GM12878 (cell line): ENCODE measurements around the gene ICOSLG. TPM values are rescaled to one million over a fixed set of nuclear protein-coding genes. Genes with fewer than 3 reads are reported as not detected.

ENCODE experiments used
- ATAC-seq: fragments of 200-7000 bp; cut with Tn5 transposase; 3 replicates; pipeline ENCODE4 v1.9.1; 2020; ENCODE audit warnings: mild to moderate bottlenecking, moderate library complexity
- BruUV-seq: library from RNA; stranded (reverse); fragments of 400-500 nt; replicated peaks from 2 replicates; lab custom pipeline; 2021; lab: Mats Ljungman, UMichigan
- CTCF ChIA-PET: fragments of 300-600 bp; sonication (Branson Sonifier 250); formaldehyde crosslinking; extraction: SDS; loops from one replicate; lab custom pipeline; 2021; ENCODE audit warnings: inconsistent platforms; lab: Yijun Ruan, JAX
- POLR2A ChIA-PET: fragments of 350-600 bp; formaldehyde crosslinking; extraction: SDS; loops from one replicate; lab custom pipeline; 2021; ENCODE audit warnings: inconsistent platforms; lab: Charles Lee
- RAD21 ChIA-PET: fragments of 300-600 bp; sonication (Branson Sonifier 250); formaldehyde crosslinking; loops from one replicate; lab custom pipeline; 2023; ENCODE audit warnings: antibody characterized with exemption; ENCODE audit not compliant: unreplicated experiment; lab: Charles Lee
- SMC1A ChIA-PET: fragments of 300-600 bp; sonication (Branson Sonifier 250); formaldehyde crosslinking; loops from one replicate; lab custom pipeline; 2023; ENCODE audit not compliant: unreplicated experiment, uncharacterized antibody; lab: Charles Lee
- DNase-seq: peaks from one replicate; pipeline ENCODE4 v3.0.0-alpha.2; 2011; ENCODE audit warnings: low read depth, low spot score
- FAIRE-seq: peaks from 3 replicates; lab custom pipeline; 2011; peaks lifted over from hg19 to GRCh38; lab: Jason Lieb, UNC
- H2AFZ ChIP-seq: 2 replicates; pipeline ENCODE4 v1.6.0; 2011; ENCODE audit warnings: low read depth, low read length, control low read depth; ENCODE audit not compliant: control insufficient read depth
- H3K27ac ChIP-seq: 2 replicates; pipeline ENCODE4 v1.5.1; 2011; ENCODE audit warnings: control low read depth; ENCODE audit not compliant: control insufficient read depth, insufficient read depth
- H3K27me3 ChIP-seq, 2 experiments: replicated peaks in 1 of 2; 2 replicates each; pipeline versions ENCODE4 v1.6.0 to v1.6.1; 2011; ENCODE audit warnings: low read length in 1 of 2; ENCODE audit not compliant: control insufficient read depth in 2 of 2, insufficient read depth in 2 of 2
- H3K36me3 ChIP-seq, 2 experiments: 2 replicates each; pipeline ENCODE4 v1.5.1; 2011; ENCODE audit warnings: low read length in 1 of 2; ENCODE audit not compliant: control insufficient read depth in 2 of 2, insufficient read depth in 2 of 2
- H3K4me1 ChIP-seq: 2 replicates; pipeline ENCODE4 v1.6.1; 2011; ENCODE audit warnings: mild to moderate bottlenecking, low read length, moderate library complexity, mixed read lengths; ENCODE audit not compliant: control insufficient read depth, insufficient read depth
- H3K4me2 ChIP-seq: 2 replicates; pipeline ENCODE4 v1.6.0; 2011; ENCODE audit warnings: control low read depth; ENCODE audit not compliant: control insufficient read depth, insufficient read depth
- H3K4me3 ChIP-seq: fragments of 200-600 bp; sonication (generic); 2 replicates; pipeline ENCODE4 v1.5.1; 2016
- H3K79me2 ChIP-seq: 2 replicates; pipeline ENCODE4 v1.6.0; 2011; ENCODE audit warnings: low read length; ENCODE audit not compliant: control insufficient read depth, insufficient read depth
- H3K9ac ChIP-seq: 2 replicates; pipeline ENCODE4 v1.8.0; 2011; ENCODE audit warnings: low read length, control low read depth, mixed read lengths; ENCODE audit not compliant: control insufficient read depth, insufficient read depth
- H3K9me3 ChIP-seq: replicated peaks from 3 replicates; pipeline ENCODE4 v1.5.1; 2011; ENCODE audit warnings: mild to moderate bottlenecking, low read length; ENCODE audit not compliant: control insufficient read depth, insufficient read depth
- H4K20me1 ChIP-seq: 2 replicates; pipeline ENCODE4 v1.6.0; 2011; ENCODE audit not compliant: control insufficient read depth, insufficient read depth
- CBX3 ChIP-seq: fragments of 200-600 bp; sonication (generic); IDR thresholded peaks from 2 replicates; pipeline ENCODE4 v1.6.1; 2016; ENCODE audit warnings: low read depth, borderline replicate concordance
- CEBPB ChIP-seq, 2 experiments: fragments of 150-350 bp in 1 of 2; IDR thresholded peaks; 2 replicates each; pipeline ENCODE4 v1.6.1; 2012 to 2014; ENCODE audit warnings: low read depth in 2 of 2, low read length in 2 of 2, borderline replicate concordance in 1 of 2, inconsistent platforms in 1 of 2
- CTCF ChIP-seq, 3 experiments: IDR thresholded peaks in 2 of 3; conservative IDR thresholded peaks in 1 of 3; 2 replicates each; pipeline ENCODE4 v1.5.1; 2011; ENCODE audit warnings: low read depth in 3 of 3, low read length in 3 of 3, mild to moderate bottlenecking in 3 of 3, control low read depth in 2 of 3, moderate library complexity in 2 of 3, inconsistent platforms in 1 of 3, mixed read lengths in 1 of 3; ENCODE audit not compliant: control insufficient read depth in 2 of 3, insufficient read depth in 1 of 3; ENCODE audit errors: extremely low read depth in 1 of 3
- FOS ChIP-seq: IDR thresholded peaks from 3 replicates; pipeline ENCODE4 v1.6.1; 2011; ENCODE audit warnings: borderline replicate concordance; ENCODE audit not compliant: insufficient read length; ENCODE audit errors: extremely low read depth
- IKZF1 ChIP-seq: fragments of 450-650 bp; conservative IDR thresholded peaks from 2 replicates; pipeline ENCODE4 v1.6.1; 2017; ENCODE audit warnings: antibody characterized with exemption, mild to moderate bottlenecking
- MLLT1 ChIP-seq: fragments of 450-650 bp; IDR thresholded peaks from 2 replicates; pipeline ENCODE4 v1.6.1; 2016; ENCODE audit warnings: mild to moderate bottlenecking
- MYB ChIP-seq: fragments of 150-350 bp; IDR thresholded peaks from 2 replicates; pipeline ENCODE4 v1.6.1; 2014; ENCODE audit warnings: mild to moderate bottlenecking, low read depth, low read length, borderline replicate concordance
- RAD21 ChIP-seq: IDR thresholded peaks from 2 replicates; pipeline ENCODE4 v1.6.1; 2011; ENCODE audit warnings: mild to moderate bottlenecking, low read depth, low read length, moderate library complexity; ENCODE audit not compliant: insufficient read depth
- RELA ChIP-seq: fragments of 450-650 bp; IDR thresholded peaks from 2 replicates; pipeline ENCODE4 v1.8.0; 2014; ENCODE audit warnings: borderline replicate concordance; ENCODE audit not compliant: partially characterized antibody
- RFX5 ChIP-seq: IDR thresholded peaks from 2 replicates; pipeline ENCODE4 v1.6.1; 2011; ENCODE audit warnings: low read depth, low read length, improper control_type of control experiment
- SMC3 ChIP-seq: IDR thresholded peaks from 2 replicates; pipeline ENCODE4 v1.6.1; 2011; ENCODE audit warnings: low read length, improper control_type of control experiment, borderline replicate concordance
- ZNF24 ChIP-seq: fragments of 450-650 bp; IDR thresholded peaks from 2 replicates; pipeline ENCODE4 v1.6.1; 2017; ENCODE audit warnings: antibody characterized with exemption, mild to moderate bottlenecking
- ZNF592 ChIP-seq: fragments of 450-650 bp; IDR thresholded peaks from 2 replicates; pipeline ENCODE4 v1.6.1; 2017; ENCODE audit warnings: mild to moderate bottlenecking, moderate library complexity
- WGBS: methylation state at CpG from one replicate; pipeline ENCODE4 v1.1.6; 2016; ENCODE audit warnings: low lambda C conversion rate; ENCODE audit not compliant: insufficient replicate concordance, insufficient coverage; ENCODE audit errors: missing lambda C conversion rate; 5-methylcytosine and 5-hydroxymethylcytosine counted together
- in situ Hi-C: fragments of 300-500 bp; cut with MboI; formaldehyde crosslinking; loops from 9 replicates; pipeline ENCODE4 v1.14.3; 2018; ENCODE audit warnings: mixed read lengths
- intact Hi-C: fragments of 100-400 bp; cut with micrococcal nuclease; formaldehyde crosslinking; loops from one replicate; pipeline ENCODE4 v1.14.2; 2022; ENCODE audit not compliant: unreplicated experiment
- polyA plus RNA-seq, 11 experiments: library from polyadenylated mRNA; depleted of rRNA in 4 of 11; unstranded in 6 of 11; stranded (reverse) in 5 of 11; fragments of >200 nt; fragmentation: Nextera tagmentation in 4 of 11; fragmentation: Illumina TruSeq in 1 of 11; extraction: Ambion mirVana in 4 of 11; extraction: Trizol in 1 of 11; gene quantifications; 1 replicate in 1 of 11; 2 replicates in 10 of 11; pipeline versions ENCODE4 v1.2.1 to v1.2.3, GENCODE V29; 2011 to 2016; ENCODE audit warnings: inconsistent platforms in 2 of 11, missing spikeins in 2 of 11, low read depth in 1 of 11
- total RNA-seq, 4 experiments: library from RNA; depleted of rRNA in 3 of 4; stranded (reverse); fragments of >200 nt in 3 of 4; fragmentation: Illumina TruSeq in 1 of 4; extraction: Trizol in 1 of 4; gene quantifications; 2 replicates each; pipeline versions ENCODE4 v1.2.1 to v1.2.3, GENCODE V29; 2013 to 2021

Gene ICOSLG
- total and polyA plus RNA-seq, 10 of the 15 experiments (the other 5 are each of a cell fraction or from before 2014, with no cell fraction given), result 0.84 to 16.4 (median 6.2) TPM

DNA sequence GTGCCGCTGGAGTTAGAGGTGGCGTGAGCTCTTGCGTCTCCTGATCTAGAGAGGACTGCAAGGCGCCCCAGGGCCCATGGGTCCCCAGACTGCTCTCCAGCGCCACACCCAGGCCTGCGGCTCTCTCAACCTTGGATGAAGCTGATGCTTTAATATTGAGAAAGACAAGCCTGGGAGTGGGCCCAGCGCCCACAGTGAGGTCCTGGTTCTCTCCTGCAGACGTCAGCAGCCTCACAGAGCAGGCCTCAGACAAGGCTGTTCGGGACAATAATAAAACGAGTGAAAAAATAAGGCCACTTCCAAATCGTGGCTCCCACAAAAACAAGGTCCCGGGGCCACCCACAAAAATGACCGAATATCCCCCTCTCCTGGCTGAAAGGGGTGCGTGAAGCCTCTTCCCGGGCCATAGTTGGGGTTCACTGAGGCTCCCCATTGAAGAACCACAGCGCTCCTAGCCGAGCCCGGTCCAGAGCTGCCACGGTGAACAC, 27.0 kb upstream of the ICOSLG start:
- Histone ChIP-seq H3K27me3 (no peaks in the 10 kb centered on the region), H3K4me2 (no peak overlapping the region), H3K4me1 (no peaks in the 10 kb centered on the region), H3K79me2 (no peaks in the 10 kb centered on the region), H3K27ac (no peak overlapping the region), H2AFZ (no peak overlapping the region), H4K20me1 (no peaks in the 10 kb centered on the region), H3K9me3 (no peaks in the 10 kb centered on the region), H3K36me3 (no peaks in the 10 kb centered on the region), H3K4me3 (no peak overlapping the region), H3K9ac (no peak overlapping the region)
- TF ChIP-seq ZNF24, result no peak
- peak; percentile 56 for TF ChIP-seq RAD21
- TF ChIP-seq RELA, result no peak
- no peak for TF ChIP-seq RFX5
- no peak for TF ChIP-seq ZNF592
- no peak for TF ChIP-seq CEBPB (IDR thresholded peaks at IDR 0.05; ENCODE audit: borderline replicate concordance in 1 of 2, low read depth in 2 of 2, low read length in 2 of 2)
- no peak for TF ChIP-seq CBX3
- TF ChIP-seq FOS, result no peak
- TF ChIP-seq CTCF (IDR thresholded peaks at IDR 0.05 in 2 of 3, conservative IDR thresholded peaks at IDR 0.05 in 1 of 3; ENCODE audit: control insufficient read depth in 2 of 3, extremely low read depth in 1 of 3, insufficient read depth in 1 of 3, low read depth in 3 of 3, low read length in 3 of 3), result peak; percentile 27 to 53 (median 31); a peak in 5 of 6 replicates
- 0 out of 2 replicates have a peak, but pooled peaks have one; percentile 16 for TF ChIP-seq IKZF1
- peak; percentile 51 for TF ChIP-seq SMC3
- 0 out of 2 replicates have a peak, but pooled peaks have one; percentile 18 for TF ChIP-seq MLLT1
- TF ChIP-seq MYB, result no peak
- no peak for FAIRE-seq
- intact Hi-C loops, result no loop called here
- in situ Hi-C loops, result no loop called here
- ChIA-PET CTCF (interaction anchor here (0.6 to 3.2 kb wide), 8 partner anchors 8 to 1510 kb away, joined by 3 to 15 read pairs (median 5); partner anchors contain the start of gene PFKL), SMC1A (interaction anchor here (1.2 to 1.8 kb wide), 2 partner anchors 11 to 29 kb away, joined by 3 to 11 read pairs; no protein-coding TSS in a partner anchor), RAD21 (interaction anchor here (1.0 to 3.0 kb wide), 3 partner anchors 19 to 77 kb away, joined by 3 to 27 read pairs (median 3); no protein-coding TSS in a partner anchor), POLR2A (interaction anchor here (0.7 kb wide), 1 partner anchor 477 kb away, joined by 5 read pairs; no protein-coding TSS in a partner anchor)
- ATAC-seq, result peak; percentile 91
- DNase-seq, result peak; percentile 5
- BruUV-seq, result no TSS peak
- 36% methylated on average over 19 of the region's 19 CpGs for WGBS
